ENCODE measurements around the gene C3AR1. TPM values are rescaled to one million over a fixed set of nuclear protein-coding genes. Genes with fewer than 3 reads are reported as not detected.

The C3AR1 gene
- total RNA-seq, 1 experiment from 2014 or later: not detected

DNA sequence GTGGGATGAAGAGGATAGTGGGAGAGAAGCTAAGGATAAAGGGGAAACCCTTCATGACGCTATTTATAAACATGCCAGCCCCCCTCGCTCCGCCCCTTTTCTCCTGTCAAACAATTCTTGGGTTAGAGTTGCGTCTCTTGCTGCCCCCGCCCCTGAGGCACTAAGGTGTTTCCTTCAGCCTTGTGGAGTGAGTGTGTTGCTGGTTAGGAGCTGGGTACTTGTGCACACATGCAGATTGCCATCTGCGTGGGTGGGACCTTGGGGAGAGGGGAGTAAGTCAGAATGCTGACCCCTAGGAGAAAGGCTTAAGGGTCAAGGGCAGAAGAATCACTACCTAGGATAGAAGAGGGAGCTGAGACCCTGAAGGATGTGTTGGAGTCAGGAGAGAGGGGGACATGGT, 28.2 kb downstream of the C3AR1 start:
- Histone ChIP-seq H2BK120ac (ENCODE audit: low read depth, low read length, poor library complexity, severe bottlenecking) (no peak overlapping the region), H4K5ac (ENCODE audit: insufficient read length, low read depth, low read length) (no peak overlapping the region), H2BK15ac (ENCODE audit: low read depth, low read length) (no peak overlapping the region), H3K9ac (ENCODE audit: extremely low read depth, insufficient read length, low read length) (no peak overlapping the region), H4K8ac (replicated peaks; ENCODE audit: insufficient read length, low read depth, low read length) (no peak overlapping the region), H3K4ac (ENCODE audit: low read depth, low read length) (no peak overlapping the region), H3T11ph (ENCODE audit: low read length) (no peak overlapping the region), H2BK12ac (ENCODE audit: insufficient read length, low read depth, low read length) (no peak overlapping the region), H3K79me2 (ENCODE audit: insufficient read depth, low read length) (no peaks in the 10 kb centered on the region; the same call in 1 of the 2 replicates), H3K27me3 (ENCODE audit: insufficient read depth, low read length) (no peaks in the 10 kb centered on the region), H3K18ac (ENCODE audit: insufficient read length, low read depth, low read length) (no peak overlapping the region), H2BK5ac (ENCODE audit: insufficient read length, low read length) (no peak overlapping the region), H3K9me3 (ENCODE audit: control insufficient read depth, low read depth, low read length) (no peaks in the 10 kb centered on the region), H3K56ac (ENCODE audit: insufficient read length, low read depth, low read length) (no peak overlapping the region), H3K4me1 (ENCODE audit: insufficient read depth, low read length) (peaks cover 27% of the 10 kb centered on the region; the same call in 1 of the 2 replicates), H4K20me1 (ENCODE audit: control insufficient read depth, insufficient read depth, insufficient read length) (no peaks in the 10 kb centered on the region), H3K79me1 (ENCODE audit: insufficient read depth, low read depth, low read length, poor library complexity, severe bottlenecking) (no peaks in the 10 kb centered on the region), H2AK5ac (ENCODE audit: insufficient read length, low read length) (no peak overlapping the region), H3K23me2 (ENCODE audit: insufficient read length, low read depth, low read length, poor library complexity, severe bottlenecking) (peaks cover 8% of the 10 kb centered on the region), H2AFZ (ENCODE audit: low read length) (no peak overlapping the region), H2BK20ac (ENCODE audit: low read depth, low read length, poor library complexity, severe bottlenecking) (no peak overlapping the region), H4K91ac (ENCODE audit: insufficient read length, low read depth, low read length) (no peak overlapping the region), H3K4me2 (ENCODE audit: insufficient read depth, insufficient read length, low read length) (peak overlapping the region; percentile 54), H3K27ac (ENCODE audit: insufficient read length, low read depth, low read length) (no peak overlapping the region), H3K23ac (ENCODE audit: insufficient read length, low read depth, low read length) (no peak overlapping the region), H3K14ac (ENCODE audit: insufficient read depth, low read length) (no peak overlapping the region)
- H3K27ac Mint-ChIP-seq: no peak overlapping the region
- H3K4me1 Mint-ChIP-seq: peaks cover 55 to 63% of the 10 kb centered on the region in 2 experiments
- TF ChIP-seq, protein P1, sequence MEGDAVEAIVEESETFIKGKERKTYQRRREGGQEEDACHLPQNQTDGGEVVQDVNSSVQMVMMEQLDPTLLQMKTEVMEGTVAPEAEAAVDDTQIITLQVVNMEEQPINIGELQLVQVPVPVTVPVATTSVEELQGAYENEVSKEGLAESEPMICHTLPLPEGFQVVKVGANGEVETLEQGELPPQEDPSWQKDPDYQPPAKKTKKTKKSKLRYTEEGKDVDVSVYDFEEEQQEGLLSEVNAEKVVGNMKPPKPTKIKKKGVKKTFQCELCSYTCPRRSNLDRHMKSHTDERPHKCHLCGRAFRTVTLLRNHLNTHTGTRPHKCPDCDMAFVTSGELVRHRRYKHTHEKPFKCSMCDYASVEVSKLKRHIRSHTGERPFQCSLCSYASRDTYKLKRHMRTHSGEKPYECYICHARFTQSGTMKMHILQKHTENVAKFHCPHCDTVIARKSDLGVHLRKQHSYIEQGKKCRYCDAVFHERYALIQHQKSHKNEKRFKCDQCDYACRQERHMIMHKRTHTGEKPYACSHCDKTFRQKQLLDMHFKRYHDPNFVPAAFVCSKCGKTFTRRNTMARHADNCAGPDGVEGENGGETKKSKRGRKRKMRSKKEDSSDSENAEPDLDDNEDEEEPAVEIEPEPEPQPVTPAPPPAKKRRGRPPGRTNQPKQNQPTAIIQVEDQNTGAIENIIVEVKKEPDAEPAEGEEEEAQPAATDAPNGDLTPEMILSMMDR (conservative IDR thresholded peaks at IDR 0.05): no peak
- H3K27me3 Mint-ChIP-seq (ENCODE audit: low read depth): peaks cover 3% of the 10 kb centered on the region
- peaks cover 1 to 19% (median 9%) of the 10 kb centered on the region in 3 experiments; a peak in 5 of 7 replicates for H3K36me3 Mint-ChIP-seq (ENCODE audit: insufficient read depth in 1 of 3, low read depth in 3 of 3)
- DNase-seq: no peak
- H3K4me3 Mint-ChIP-seq: peak overlapping the region; percentile 22 to 61; a peak in 4 of 5 replicates
- no CpG with 5 or more reads among the region's 6 CpGs for WGBS (ENCODE audit: extremely low coverage, insufficient read length, low lambda C conversion rate)
- H3K9me3 Mint-ChIP-seq: no peaks in the 10 kb centered on the region

All from H9 (cell line).